HepG2 (cell line): ENCODE measurements around the gene MAP1LC3B. TPM values are rescaled to one million over a fixed set of nuclear protein-coding genes. Genes with fewer than 3 reads are reported as not detected.

ENCODE experiments used
- CCDC6 ChIP-seq: sonication (generic); formaldehyde crosslinking; IDR thresholded peaks from 2 replicates; pipeline ENCODE4 v1.8.1; 2022; ENCODE audit warnings: mild to moderate bottlenecking, missing genetic modification reagents, moderate library complexity
- CREB1 ChIP-seq, 2 experiments: fragments of 450-650 bp in 1 of 2; IDR thresholded peaks; 2 replicates each; pipeline ENCODE4 v1.6.1; 2016 to 2017; ENCODE audit warnings: control low read depth in 1 of 2, mild to moderate bottlenecking in 1 of 2, missing compliant biosample characterization in 1 of 2, missing genetic modification characterization in 1 of 2
- EHMT2 ChIP-seq: fragments of 200-600 bp; sonication (generic); IDR thresholded peaks from 2 replicates; pipeline ENCODE4 v1.7.0; 2017; ENCODE audit warnings: antibody characterized with exemption, low read depth, low read length, borderline replicate concordance
- KMT2B ChIP-seq: IDR thresholded peaks from 2 replicates; pipeline ENCODE4 v1.6.1; 2016; ENCODE audit warnings: missing genetic modification reagents, missing compliant biosample characterization
- NCOR1 ChIP-seq: fragments of 200-600 bp; sonication (generic); IDR thresholded peaks from 2 replicates; pipeline ENCODE4 v1.7.0; 2017; ENCODE audit warnings: antibody characterized with exemption, low read length, borderline replicate concordance
- SIN3B ChIP-seq: fragments of 150-350 bp; IDR thresholded peaks from 2 replicates; pipeline ENCODE4 v1.6.1; 2014; ENCODE audit warnings: low read length
- SMAD9 ChIP-seq: sonication (generic); formaldehyde crosslinking; IDR thresholded peaks from 2 replicates; pipeline ENCODE4 v1.5.1; 2020; ENCODE audit warnings: mild to moderate bottlenecking, missing genetic modification reagents
- SOX5 ChIP-seq: IDR thresholded peaks from 2 replicates; pipeline ENCODE4 v1.6.1; 2016; ENCODE audit warnings: borderline replicate concordance
- TBL1XR1 ChIP-seq: fragments of 150-350 bp; IDR thresholded peaks from 2 replicates; pipeline ENCODE4 v1.6.1; 2014; ENCODE audit warnings: borderline replicate concordance, low read length; ENCODE audit not compliant: partially characterized antibody
- TEAD2 ChIP-seq: sonication (generic); formaldehyde crosslinking; IDR thresholded peaks from 2 replicates; pipeline ENCODE4 v1.9.0; 2021; ENCODE audit warnings: missing genetic modification reagents
- XRCC5 ChIP-seq: fragments of 200-400 bp; formaldehyde crosslinking; optimal IDR thresholded peaks from 2 replicates; pipeline ENCODE3; 2017; ENCODE audit warnings: mild to moderate bottlenecking, low read length
- ZNF256 ChIP-seq: sonication (generic); formaldehyde crosslinking; conservative IDR thresholded peaks from 2 replicates; pipeline ENCODE4 v1.4.0; 2020; ENCODE audit warnings: missing genetic modification reagents
- ZNF530 ChIP-seq: sonication (generic); formaldehyde crosslinking; IDR thresholded peaks from 2 replicates; pipeline ENCODE4 v1.5.0; 2020; ENCODE audit warnings: low read depth, mild to moderate bottlenecking, missing genetic modification reagents
- ZSCAN12 ChIP-seq: sonication (generic); formaldehyde crosslinking; IDR thresholded peaks from 2 replicates; pipeline ENCODE4 v1.9.0; 2021; ENCODE audit warnings: mild to moderate bottlenecking, missing genetic modification reagents
- polyA plus RNA-seq, 8 experiments: library from polyadenylated mRNA; depleted of rRNA in 3 of 8; stranded (reverse) in 7 of 8; unstranded in 1 of 8; fragments of >200 nt; fragmentation: Illumina TruSeq in 4 of 8; extraction: Trizol in 4 of 8; gene quantifications; 2 replicates each; pipeline versions ENCODE4 v1.2.1 to v1.2.3, GENCODE V29; 2011 to 2016; ENCODE audit warnings: low read depth in 4 of 8, missing spikeins in 1 of 8, mixed read lengths in 1 of 8; ENCODE audit not compliant: insufficient read depth in 1 of 8
- total RNA-seq, 5 experiments: library from RNA; depleted of rRNA; stranded (reverse); fragments of >200 nt; fragmentation: Illumina TruSeq; extraction: Trizol; gene quantifications; 2 replicates each; pipeline ENCODE4 v1.2.3, GENCODE V29; 2016; ENCODE audit warnings: low read depth in 1 of 5
- TF ChIP-seq, protein P1 (sequence below): sonication (generic); formaldehyde crosslinking; IDR thresholded peaks from 2 replicates; pipeline ENCODE4 v1.5.0; 2020; ENCODE audit warnings: missing genetic modification reagents, mild to moderate bottlenecking, borderline replicate concordance
- TF ChIP-seq, protein P2 (sequence below): sonication (generic); formaldehyde crosslinking; IDR thresholded peaks from 2 replicates; pipeline ENCODE4 v1.4.0; 2020; ENCODE audit warnings: missing genetic modification reagents
- TF ChIP-seq, protein P3 (sequence below): sonication (generic); formaldehyde crosslinking; IDR thresholded peaks from 2 replicates; pipeline ENCODE4 v1.5.0; 2020; ENCODE audit warnings: missing genetic modification reagents
- TF ChIP-seq, protein P4 (sequence below): sonication (generic); formaldehyde crosslinking; IDR thresholded peaks from 2 replicates; pipeline ENCODE4 v1.5.0; 2020; ENCODE audit warnings: mild to moderate bottlenecking, missing genetic modification reagents
- TF ChIP-seq, protein P5 (sequence below): sonication (generic); formaldehyde crosslinking; conservative IDR thresholded peaks from 2 replicates; pipeline ENCODE4 v1.8.0; 2022; ENCODE audit warnings: mild to moderate bottlenecking, moderate library complexity, missing genetic modification reagents
- TF ChIP-seq, protein P6 (sequence below): sonication (generic); formaldehyde crosslinking; IDR thresholded peaks from 2 replicates; pipeline ENCODE4 v1.9.0; 2021; ENCODE audit warnings: missing genetic modification reagents, borderline replicate concordance

Gene MAP1LC3B
- total and polyA plus RNA-seq, 2 of the 13 experiments (the other 11 are each of a cell fraction or from before 2014, with no cell fraction given) = 15.7 to 37.4 TPM

DNA sequence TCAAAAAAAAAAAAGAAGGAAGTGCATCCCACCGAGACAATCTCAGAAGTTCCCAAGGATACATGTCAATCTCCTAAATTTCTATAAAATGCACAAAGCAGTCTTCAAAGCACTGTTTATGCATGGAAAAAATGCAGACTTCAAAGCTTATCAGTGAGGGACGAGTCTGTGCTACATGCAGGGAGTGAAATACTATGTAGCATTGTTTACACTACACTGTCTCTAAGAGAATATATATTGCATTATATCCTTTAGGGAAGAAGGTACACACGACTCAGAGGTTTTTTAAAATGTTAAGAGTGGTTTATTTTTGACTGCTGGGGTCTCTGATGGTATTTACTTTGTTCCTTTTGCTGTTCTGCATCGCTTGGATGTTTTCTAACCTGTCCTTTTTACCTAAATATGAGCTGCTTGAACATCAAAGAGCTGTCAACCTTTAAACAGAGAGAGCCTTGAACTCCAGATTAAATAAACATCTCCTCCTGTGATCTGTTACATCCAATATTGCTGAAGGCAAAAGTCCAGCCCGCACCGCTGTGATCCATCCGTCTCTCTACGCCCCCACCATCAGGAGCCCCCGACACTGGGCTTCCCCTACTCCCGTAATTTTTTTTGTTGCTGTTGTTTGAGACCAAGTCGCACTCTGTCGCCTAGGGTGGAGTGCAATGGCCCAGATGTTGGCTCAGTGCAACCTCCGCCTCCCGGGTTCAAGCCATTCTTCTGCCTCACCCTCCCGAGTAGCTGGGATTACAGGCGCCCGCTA is 9.9 kb upstream of the MAP1LC3B start (continued):
- TF ChIP-seq, protein P1, sequence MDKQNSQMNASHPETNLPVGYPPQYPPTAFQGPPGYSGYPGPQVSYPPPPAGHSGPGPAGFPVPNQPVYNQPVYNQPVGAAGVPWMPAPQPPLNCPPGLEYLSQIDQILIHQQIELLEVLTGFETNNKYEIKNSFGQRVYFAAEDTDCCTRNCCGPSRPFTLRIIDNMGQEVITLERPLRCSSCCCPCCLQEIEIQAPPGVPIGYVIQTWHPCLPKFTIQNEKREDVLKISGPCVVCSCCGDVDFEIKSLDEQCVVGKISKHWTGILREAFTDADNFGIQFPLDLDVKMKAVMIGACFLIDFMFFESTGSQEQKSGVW (CRISPR knock-in tag) = no peak
- TF ChIP-seq ZSCAN12 (CRISPR knock-in tag) (peak; percentile 84; the same call in 1 of the 2 replicates), NCOR1 (peak; percentile 100), TBL1XR1 (peak; percentile 90), KMT2B (CRISPR knock-in tag) (peak; percentile 44; the same call in 1 of the 2 replicates), CREB1 (IDR thresholded peaks at IDR 0.05) (peak; percentile 52; the same call in 1 of the 2 replicates), CREB1 (CRISPR knock-in tag; IDR thresholded peaks at IDR 0.05) (peak; percentile 81), SOX5 (peak; percentile 89; the same call in 1 of the 2 replicates), ZNF530 (CRISPR knock-in tag) (no peak), ZNF256 (CRISPR knock-in tag) (no peak), XRCC5 (peak; percentile 51), SIN3B (0 out of 2 replicates have a peak, but pooled peaks have one; percentile 8), SMAD9 (CRISPR knock-in tag) (no peak), TEAD2 (CRISPR knock-in tag) (no peak), EHMT2 (no peak), CCDC6 (CRISPR knock-in tag) (peak; percentile 21; the same call in 1 of the 2 replicates)
- TF ChIP-seq, protein P2, sequence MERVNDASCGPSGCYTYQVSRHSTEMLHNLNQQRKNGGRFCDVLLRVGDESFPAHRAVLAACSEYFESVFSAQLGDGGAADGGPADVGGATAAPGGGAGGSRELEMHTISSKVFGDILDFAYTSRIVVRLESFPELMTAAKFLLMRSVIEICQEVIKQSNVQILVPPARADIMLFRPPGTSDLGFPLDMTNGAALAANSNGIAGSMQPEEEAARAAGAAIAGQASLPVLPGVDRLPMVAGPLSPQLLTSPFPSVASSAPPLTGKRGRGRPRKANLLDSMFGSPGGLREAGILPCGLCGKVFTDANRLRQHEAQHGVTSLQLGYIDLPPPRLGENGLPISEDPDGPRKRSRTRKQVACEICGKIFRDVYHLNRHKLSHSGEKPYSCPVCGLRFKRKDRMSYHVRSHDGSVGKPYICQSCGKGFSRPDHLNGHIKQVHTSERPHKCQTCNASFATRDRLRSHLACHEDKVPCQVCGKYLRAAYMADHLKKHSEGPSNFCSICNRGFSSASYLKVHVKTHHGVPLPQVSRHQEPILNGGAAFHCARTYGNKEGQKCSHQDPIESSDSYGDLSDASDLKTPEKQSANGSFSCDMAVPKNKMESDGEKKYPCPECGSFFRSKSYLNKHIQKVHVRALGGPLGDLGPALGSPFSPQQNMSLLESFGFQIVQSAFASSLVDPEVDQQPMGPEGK (CRISPR knock-in tag) = peak; percentile 100
- TF ChIP-seq, protein P3, sequence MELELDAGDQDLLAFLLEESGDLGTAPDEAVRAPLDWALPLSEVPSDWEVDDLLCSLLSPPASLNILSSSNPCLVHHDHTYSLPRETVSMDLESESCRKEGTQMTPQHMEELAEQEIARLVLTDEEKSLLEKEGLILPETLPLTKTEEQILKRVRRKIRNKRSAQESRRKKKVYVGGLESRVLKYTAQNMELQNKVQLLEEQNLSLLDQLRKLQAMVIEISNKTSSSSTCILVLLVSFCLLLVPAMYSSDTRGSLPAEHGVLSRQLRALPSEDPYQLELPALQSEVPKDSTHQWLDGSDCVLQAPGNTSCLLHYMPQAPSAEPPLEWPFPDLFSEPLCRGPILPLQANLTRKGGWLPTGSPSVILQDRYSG (CRISPR knock-in tag) = peak; percentile 33; the same call in 1 of the 2 replicates
- TF ChIP-seq, protein P4, sequence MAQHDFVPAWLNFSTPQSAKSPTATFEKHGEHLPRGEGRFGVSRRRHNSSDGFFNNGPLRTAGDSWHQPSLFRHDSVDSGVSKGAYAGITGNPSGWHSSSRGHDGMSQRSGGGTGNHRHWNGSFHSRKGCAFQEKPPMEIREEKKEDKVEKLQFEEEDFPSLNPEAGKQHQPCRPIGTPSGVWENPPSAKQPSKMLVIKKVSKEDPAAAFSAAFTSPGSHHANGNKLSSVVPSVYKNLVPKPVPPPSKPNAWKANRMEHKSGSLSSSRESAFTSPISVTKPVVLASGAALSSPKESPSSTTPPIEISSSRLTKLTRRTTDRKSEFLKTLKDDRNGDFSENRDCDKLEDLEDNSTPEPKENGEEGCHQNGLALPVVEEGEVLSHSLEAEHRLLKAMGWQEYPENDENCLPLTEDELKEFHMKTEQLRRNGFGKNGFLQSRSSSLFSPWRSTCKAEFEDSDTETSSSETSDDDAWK (CRISPR knock-in tag) = no peak
- TF ChIP-seq, protein P5, sequence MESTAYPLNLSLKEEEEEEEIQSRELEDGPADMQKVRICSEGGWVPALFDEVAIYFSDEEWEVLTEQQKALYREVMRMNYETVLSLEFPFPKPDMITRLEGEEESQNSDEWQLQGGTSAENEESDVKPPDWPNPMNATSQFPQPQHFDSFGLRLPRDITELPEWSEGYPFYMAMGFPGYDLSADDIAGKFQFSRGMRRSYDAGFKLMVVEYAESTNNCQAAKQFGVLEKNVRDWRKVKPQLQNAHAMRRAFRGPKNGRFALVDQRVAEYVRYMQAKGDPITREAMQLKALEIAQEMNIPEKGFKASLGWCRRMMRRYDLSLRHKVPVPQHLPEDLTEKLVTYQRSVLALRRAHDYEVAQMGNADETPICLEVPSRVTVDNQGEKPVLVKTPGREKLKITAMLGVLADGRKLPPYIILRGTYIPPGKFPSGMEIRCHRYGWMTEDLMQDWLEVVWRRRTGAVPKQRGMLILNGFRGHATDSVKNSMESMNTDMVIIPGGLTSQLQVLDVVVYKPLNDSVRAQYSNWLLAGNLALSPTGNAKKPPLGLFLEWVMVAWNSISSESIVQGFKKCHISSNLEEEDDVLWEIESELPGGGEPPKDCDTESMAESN (CRISPR knock-in tag) = 0 out of 2 replicates have a peak, but pooled peaks have one; percentile 25
- TF ChIP-seq, protein P6, sequence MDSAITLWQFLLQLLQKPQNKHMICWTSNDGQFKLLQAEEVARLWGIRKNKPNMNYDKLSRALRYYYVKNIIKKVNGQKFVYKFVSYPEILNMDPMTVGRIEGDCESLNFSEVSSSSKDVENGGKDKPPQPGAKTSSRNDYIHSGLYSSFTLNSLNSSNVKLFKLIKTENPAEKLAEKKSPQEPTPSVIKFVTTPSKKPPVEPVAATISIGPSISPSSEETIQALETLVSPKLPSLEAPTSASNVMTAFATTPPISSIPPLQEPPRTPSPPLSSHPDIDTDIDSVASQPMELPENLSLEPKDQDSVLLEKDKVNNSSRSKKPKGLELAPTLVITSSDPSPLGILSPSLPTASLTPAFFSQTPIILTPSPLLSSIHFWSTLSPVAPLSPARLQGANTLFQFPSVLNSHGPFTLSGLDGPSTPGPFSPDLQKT (CRISPR knock-in tag) = no peak
